ENCODE results near the gene ID1.

DNA sequence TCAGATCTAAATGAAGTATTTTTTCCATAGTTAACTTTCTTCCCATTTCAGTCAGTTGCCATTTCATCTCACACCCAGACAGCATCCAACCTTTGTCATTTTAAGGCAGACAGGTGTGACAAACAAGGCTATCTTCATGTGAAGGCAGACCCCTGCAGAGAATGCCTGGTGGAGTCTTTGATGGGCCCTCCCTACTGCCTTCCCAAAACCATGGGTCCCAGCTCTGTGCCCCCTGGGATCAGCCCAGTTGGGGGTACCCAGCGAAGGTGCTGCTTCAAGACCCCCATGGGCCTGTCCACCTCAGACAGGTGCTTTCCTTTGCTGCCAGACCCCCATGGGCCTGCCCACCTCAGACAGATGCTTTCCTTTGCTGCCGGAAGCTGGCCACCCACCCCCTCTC lies 28.3 kb upstream of the ID1 start:
- no peak for TF ChIP-seq POLR2A (IDR thresholded peaks at IDR 0.05)
- TF ChIP-seq, protein P1, sequence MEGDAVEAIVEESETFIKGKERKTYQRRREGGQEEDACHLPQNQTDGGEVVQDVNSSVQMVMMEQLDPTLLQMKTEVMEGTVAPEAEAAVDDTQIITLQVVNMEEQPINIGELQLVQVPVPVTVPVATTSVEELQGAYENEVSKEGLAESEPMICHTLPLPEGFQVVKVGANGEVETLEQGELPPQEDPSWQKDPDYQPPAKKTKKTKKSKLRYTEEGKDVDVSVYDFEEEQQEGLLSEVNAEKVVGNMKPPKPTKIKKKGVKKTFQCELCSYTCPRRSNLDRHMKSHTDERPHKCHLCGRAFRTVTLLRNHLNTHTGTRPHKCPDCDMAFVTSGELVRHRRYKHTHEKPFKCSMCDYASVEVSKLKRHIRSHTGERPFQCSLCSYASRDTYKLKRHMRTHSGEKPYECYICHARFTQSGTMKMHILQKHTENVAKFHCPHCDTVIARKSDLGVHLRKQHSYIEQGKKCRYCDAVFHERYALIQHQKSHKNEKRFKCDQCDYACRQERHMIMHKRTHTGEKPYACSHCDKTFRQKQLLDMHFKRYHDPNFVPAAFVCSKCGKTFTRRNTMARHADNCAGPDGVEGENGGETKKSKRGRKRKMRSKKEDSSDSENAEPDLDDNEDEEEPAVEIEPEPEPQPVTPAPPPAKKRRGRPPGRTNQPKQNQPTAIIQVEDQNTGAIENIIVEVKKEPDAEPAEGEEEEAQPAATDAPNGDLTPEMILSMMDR (IDR thresholded peaks at IDR 0.05): no peak
